Fibroblast of pulmonary artery (primary cell): ENCODE measurements around the gene PNMT.
A peak's percentile ranks its signal among the peaks of the same experiment; 100 is the strongest.

Experiments
- DNase-seq: peaks from one replicate; pipeline ENCODE4 v3.0.0-alpha.2; 2010; ENCODE audit warnings: low read depth
- H3K4me3 ChIP-seq: replicated peaks from 2 replicates; pipeline ENCODE4 v1.5.1; 2011; ENCODE audit warnings: low read depth, mild to moderate bottlenecking, control low read depth, low read length, moderate library complexity
- CTCF ChIP-seq: IDR thresholded peaks from 2 replicates; pipeline ENCODE4 v1.5.1; 2011; ENCODE audit warnings: mild to moderate bottlenecking, control low read depth, low read length, inconsistent platforms; ENCODE audit errors: missing control alignments

PNMT gene

GRCh38 chr17:39647256-39647655 lies 21.0 kb upstream of the PNMT start:
- no peak overlapping the region for H3K4me3 ChIP-seq
- no peak for TF ChIP-seq CTCF
- no peak for DNase-seq

- no peak for TF ChIP-seq CTCF
- peak; percentile 61 for DNase-seq
Observed at GRCh38 chr17:39648616-39649366, 19.5 kb upstream of the PNMT start.

GRCh38 chr17:39650121-39650579 lies 18.1 kb upstream of the PNMT start:
- no peak for TF ChIP-seq CTCF
- DNase-seq = no peak
- H3K4me3 ChIP-seq = no peak overlapping the region

More at GRCh38 chr17:39648616-39649366, 19.5 kb upstream of the PNMT start:
- H3K4me3 ChIP-seq = no peak overlapping the region

- no peak overlapping the region for H3K4me3 ChIP-seq
- no peak for TF ChIP-seq CTCF
- DNase-seq = no peak
Observed at GRCh38 chr17:39651923-39652586, 16.2 kb upstream of the PNMT start.

GRCh38 chr17:39652587-39653315 lies 15.5 kb upstream of the PNMT start:
- no peak for TF ChIP-seq CTCF
- DNase-seq = peak; percentile 15
- H3K4me3 ChIP-seq = no peak overlapping the region

- no peak overlapping the region for H3K4me3 ChIP-seq
- no peak for TF ChIP-seq CTCF
- DNase-seq = no peak
Observed at GRCh38 chr17:39653316-39653661, 15.0 kb upstream of the PNMT start.
